Measurements from ENCODE around the gene THSD4.
"Not testable (repeated sequence)": the region's sequence is repeated elsewhere in the genome, so short reads cannot be mapped to it uniquely, and the experiment has no call there.

Gene THSD4

DNA sequence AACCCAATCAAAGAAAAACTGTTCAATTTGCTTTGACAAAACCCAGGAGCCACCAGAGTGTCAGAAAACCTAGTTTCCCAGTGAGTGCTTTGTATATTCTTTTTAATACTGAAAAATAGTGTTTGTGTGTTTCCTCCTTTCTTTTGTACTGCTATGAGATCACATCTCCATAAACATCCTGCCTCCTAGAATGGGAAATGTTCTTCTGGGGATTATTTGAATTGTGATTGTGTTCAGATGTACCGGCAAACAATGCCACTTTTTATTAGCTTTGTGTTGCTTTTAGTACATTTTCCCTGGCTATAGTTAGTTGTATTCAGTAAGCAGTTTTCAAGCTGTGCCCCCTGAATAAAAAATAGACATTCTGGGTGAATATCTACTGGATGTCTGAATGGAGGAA, 547.0 kb downstream of the THSD4 start:
- Histone ChIP-seq H3K27me3 (replicated peaks; ENCODE audit: control insufficient read depth, insufficient read depth, low read length, poor library complexity, severe bottlenecking) (no peaks in the 10 kb centered on the region), H3K9me3 (ENCODE audit: control insufficient read depth, low read length) (no peaks in the 10 kb centered on the region), H3K4me1 (ENCODE audit: control insufficient read depth, insufficient read depth, low read length, poor library complexity, severe bottlenecking) (no peaks in the 10 kb centered on the region), H3K36me3 (ENCODE audit: control insufficient read depth, insufficient read depth, low read length) (no peaks in the 10 kb centered on the region), H3K27ac (ENCODE audit: insufficient read depth, low read length, poor library complexity, severe bottlenecking) (no peak overlapping the region), H3K4me3 (ENCODE audit: insufficient read depth, low read depth, low read length, poor library complexity, severe bottlenecking) (no peak overlapping the region)
- DNase-seq, result no peak

DNA sequence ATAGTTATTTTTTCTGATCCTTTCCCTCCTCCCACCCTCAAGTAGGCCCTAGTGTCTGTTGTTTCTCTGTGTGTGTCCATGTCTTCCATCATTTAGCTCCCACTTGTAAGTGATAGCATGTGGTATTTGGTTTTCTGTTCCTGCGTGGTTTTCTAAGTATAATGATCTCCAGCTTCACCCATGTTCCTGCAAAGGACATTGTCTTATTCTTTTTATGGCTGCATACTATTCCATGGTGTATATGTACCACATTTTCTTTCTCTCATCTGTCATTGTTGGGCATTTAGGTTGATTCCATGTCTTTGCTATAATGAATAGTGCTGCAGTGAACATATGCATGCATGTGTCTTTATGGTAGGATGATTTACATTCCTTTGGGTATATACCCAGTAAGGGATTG, 549.4 kb downstream of the THSD4 start:
- Histone ChIP-seq H3K9me3 (ENCODE audit: control insufficient read depth, low read length) (no peaks in the 10 kb centered on the region), H3K36me3 (ENCODE audit: control insufficient read depth, insufficient read depth, low read length) (no peaks in the 10 kb centered on the region), H3K27me3 (replicated peaks; ENCODE audit: control insufficient read depth, insufficient read depth, low read length, poor library complexity, severe bottlenecking) (no peaks in the 10 kb centered on the region), H3K27ac (ENCODE audit: insufficient read depth, low read length, poor library complexity, severe bottlenecking) (no peak overlapping the region), H3K4me3 (ENCODE audit: insufficient read depth, low read depth, low read length, poor library complexity, severe bottlenecking) (no peak overlapping the region), H3K4me1 (ENCODE audit: control insufficient read depth, insufficient read depth, low read length, poor library complexity, severe bottlenecking) (no peaks in the 10 kb centered on the region)
- no peak for DNase-seq

DNA sequence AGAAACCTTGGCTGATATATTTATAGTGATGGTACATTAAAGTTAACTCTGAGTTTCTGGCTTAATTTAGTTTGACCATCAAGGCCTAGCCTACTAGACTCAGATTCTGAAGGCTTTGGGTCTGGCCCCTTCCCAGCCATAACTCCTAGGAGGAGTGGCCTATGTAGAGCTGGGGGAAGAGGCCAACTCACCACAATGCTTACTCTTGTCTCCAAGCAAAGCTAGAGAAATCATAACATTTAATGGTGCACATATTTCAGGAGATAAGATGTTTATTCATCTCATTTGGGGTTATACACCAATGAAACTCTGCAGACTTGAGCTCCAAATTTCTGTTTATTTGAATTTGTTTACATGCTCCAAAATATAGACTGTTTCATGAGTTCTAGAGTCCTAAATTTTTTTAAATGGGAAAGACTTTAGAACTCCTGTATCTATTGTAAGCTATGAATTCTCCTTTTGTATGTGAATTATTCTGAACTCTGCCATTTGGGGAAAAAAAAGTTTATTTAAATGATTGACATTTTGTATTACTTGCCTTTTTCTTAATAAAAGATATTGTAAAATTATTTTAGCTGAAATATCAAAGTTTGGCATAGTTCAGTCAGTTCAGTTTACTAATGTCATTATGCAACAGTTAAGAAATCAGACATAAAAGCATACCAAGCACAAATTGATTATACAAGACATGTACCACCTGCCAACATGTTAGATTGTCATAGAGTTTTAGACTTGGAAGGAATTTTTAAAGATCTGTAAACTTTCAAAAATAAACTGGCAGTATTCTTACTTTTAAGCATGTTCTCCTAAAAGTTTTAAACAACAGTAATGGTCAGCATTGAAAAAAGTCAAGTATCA, 551.7 kb downstream of the THSD4 start:
- no peak overlapping the region for H3K27ac ChIP-seq (ENCODE audit: insufficient read depth, low read length, poor library complexity, severe bottlenecking)
- H3K36me3 ChIP-seq (ENCODE audit: control insufficient read depth, insufficient read depth, low read length), result no peaks in the 10 kb centered on the region
- DNase-seq, result no peak
- no peaks in the 10 kb centered on the region for H3K4me1 ChIP-seq (ENCODE audit: control insufficient read depth, insufficient read depth, low read length, poor library complexity, severe bottlenecking)
- H3K27me3 ChIP-seq (replicated peaks; ENCODE audit: control insufficient read depth, insufficient read depth, low read length, poor library complexity, severe bottlenecking), result no peaks in the 10 kb centered on the region
- no peak overlapping the region for H3K4me3 ChIP-seq (ENCODE audit: insufficient read depth, low read depth, low read length, poor library complexity, severe bottlenecking)
- no peaks in the 10 kb centered on the region for H3K9me3 ChIP-seq (ENCODE audit: control insufficient read depth, low read length)

DNA sequence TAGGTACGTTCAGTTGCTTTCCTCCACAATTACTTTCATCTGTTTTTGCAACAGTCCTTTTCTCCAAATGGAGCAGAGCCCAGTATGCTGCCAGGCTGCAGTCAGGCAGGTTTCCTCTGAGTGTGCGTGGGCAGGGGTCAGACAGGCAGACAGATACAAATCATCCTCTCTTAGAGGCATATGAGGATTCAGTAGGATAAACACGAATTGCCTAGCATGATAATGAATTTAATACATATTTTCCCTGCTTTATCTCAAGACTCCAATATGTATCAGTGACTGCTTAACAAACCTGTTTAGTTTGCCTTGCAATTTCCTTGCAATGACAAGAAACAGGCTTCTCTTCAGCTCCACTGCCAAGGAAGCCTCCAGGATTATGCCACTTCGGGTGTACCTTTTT, 554.4 kb downstream of the THSD4 start:
- Histone ChIP-seq H3K9me3 (ENCODE audit: control insufficient read depth, low read length) (no peaks in the 10 kb centered on the region), H3K4me3 (ENCODE audit: insufficient read depth, low read depth, low read length, poor library complexity, severe bottlenecking) (no peak overlapping the region), H3K4me1 (ENCODE audit: control insufficient read depth, insufficient read depth, low read length, poor library complexity, severe bottlenecking) (no peaks in the 10 kb centered on the region), H3K27me3 (replicated peaks; ENCODE audit: control insufficient read depth, insufficient read depth, low read length, poor library complexity, severe bottlenecking) (no peaks in the 10 kb centered on the region), H3K27ac (ENCODE audit: insufficient read depth, low read length, poor library complexity, severe bottlenecking) (no peak overlapping the region), H3K36me3 (ENCODE audit: control insufficient read depth, insufficient read depth, low read length) (no peaks in the 10 kb centered on the region)
- DNase-seq, result no peak

DNA sequence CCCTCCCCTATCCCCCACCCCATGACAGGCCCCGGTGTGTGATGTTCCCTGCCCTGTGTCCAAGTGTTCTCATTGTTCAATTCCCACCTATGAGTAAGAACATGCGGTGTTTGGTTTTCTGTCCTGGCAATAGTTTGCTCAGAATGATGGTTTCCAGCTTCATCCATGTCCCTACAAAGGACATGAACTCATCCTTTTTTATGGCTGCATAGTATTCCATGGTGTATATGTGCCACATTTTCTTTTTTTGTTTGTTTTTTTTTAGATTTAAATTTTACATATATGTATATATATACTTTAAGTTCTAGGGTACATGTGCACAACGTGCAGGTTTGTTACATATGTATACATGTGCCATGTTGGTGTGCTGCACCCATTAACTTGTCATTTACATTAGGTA, 555.0 kb downstream of the THSD4 start:
- not testable (repeated sequence) for H3K4me1 ChIP-seq (ENCODE audit: control insufficient read depth, insufficient read depth, low read length, poor library complexity, severe bottlenecking); H3K9me3 ChIP-seq (ENCODE audit: control insufficient read depth, low read length); DNase-seq; H3K27me3 ChIP-seq (replicated peaks; ENCODE audit: control insufficient read depth, insufficient read depth, low read length, poor library complexity, severe bottlenecking); H3K4me3 ChIP-seq (ENCODE audit: insufficient read depth, low read depth, low read length, poor library complexity, severe bottlenecking); H3K27ac ChIP-seq (ENCODE audit: insufficient read depth, low read length, poor library complexity, severe bottlenecking); H3K36me3 ChIP-seq (ENCODE audit: control insufficient read depth, insufficient read depth, low read length)

DNA sequence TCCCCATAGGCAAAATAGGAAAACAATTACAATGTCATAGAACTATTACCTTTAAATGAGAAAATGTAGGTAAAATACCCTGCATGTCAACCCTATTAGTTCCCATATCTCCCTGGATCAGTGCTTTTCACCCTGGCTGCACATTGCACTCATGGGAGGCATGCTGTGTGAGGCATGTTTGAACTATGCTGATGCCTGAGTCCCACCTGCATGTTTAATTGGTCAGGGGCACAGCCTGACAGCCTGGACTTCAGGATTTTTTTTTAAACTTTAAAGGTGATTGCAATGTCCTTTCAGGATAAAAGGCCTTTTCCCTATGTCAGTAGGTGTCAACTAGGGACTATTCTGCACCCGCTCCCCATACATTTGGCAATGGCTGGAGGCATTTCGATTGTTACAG, 559.1 kb downstream of the THSD4 start:
- DNase-seq, result no peak

DNA sequence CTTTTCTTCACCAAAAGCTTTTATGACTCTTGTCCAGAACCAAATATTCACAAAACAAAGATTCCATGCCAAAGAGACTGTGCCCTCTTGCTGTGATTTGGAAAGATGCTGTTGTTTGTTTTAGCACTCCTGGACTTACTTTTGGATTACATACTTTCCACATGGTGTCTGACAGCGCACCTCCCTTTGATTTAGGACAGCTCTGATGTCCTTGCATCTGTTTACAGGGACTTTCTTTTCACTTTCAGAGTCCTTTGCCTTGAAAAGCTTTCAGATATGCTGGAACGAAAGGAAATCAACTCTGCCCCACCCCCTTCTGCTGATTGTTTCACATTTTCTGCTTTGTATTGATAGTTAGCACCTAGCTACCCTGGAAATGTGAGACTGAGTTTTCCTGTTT, 562.1 kb downstream of the THSD4 start:
- no peak overlapping the region for H3K27ac ChIP-seq (ENCODE audit: insufficient read depth, low read length, poor library complexity, severe bottlenecking)

More for the DNA sequence above, 559.1 kb downstream of the THSD4 start:
- H3K27ac ChIP-seq (ENCODE audit: insufficient read depth, low read length, poor library complexity, severe bottlenecking), result no peak overlapping the region
- no peaks in the 10 kb centered on the region for H3K36me3 ChIP-seq (ENCODE audit: control insufficient read depth, insufficient read depth, low read length)
- H3K4me1 ChIP-seq (ENCODE audit: control insufficient read depth, insufficient read depth, low read length, poor library complexity, severe bottlenecking), result no peaks in the 10 kb centered on the region
- no peak overlapping the region for H3K4me3 ChIP-seq (ENCODE audit: insufficient read depth, low read depth, low read length, poor library complexity, severe bottlenecking)
- no peaks in the 10 kb centered on the region for H3K9me3 ChIP-seq (ENCODE audit: control insufficient read depth, low read length)
- no peaks in the 10 kb centered on the region for H3K27me3 ChIP-seq (replicated peaks; ENCODE audit: control insufficient read depth, insufficient read depth, low read length, poor library complexity, severe bottlenecking)

DNA sequence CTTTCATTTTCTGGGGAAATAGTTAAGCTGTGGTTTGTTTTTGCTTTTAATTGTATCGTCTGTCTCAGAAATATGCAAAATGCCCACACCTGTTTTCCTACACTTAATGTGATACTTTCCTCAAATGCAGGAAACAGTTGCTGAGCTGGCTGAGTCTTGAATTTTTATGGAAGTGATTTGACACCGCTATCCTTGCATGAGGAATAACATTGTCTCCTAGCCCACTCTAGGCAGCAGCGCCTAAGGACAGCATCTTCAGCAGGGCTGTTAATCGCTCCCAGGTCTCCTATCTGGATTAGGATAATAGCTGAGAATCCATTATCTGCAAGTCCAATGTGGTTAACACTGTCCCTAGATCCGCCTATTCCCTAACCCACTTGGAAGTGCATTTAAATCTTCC, 562.5 kb downstream of the THSD4 start:
- Histone ChIP-seq H3K9me3 (ENCODE audit: control insufficient read depth, low read length) (no peaks in the 10 kb centered on the region), H3K4me1 (ENCODE audit: control insufficient read depth, insufficient read depth, low read length, poor library complexity, severe bottlenecking) (no peaks in the 10 kb centered on the region), H3K4me3 (ENCODE audit: insufficient read depth, low read depth, low read length, poor library complexity, severe bottlenecking) (no peak overlapping the region), H3K27me3 (replicated peaks; ENCODE audit: control insufficient read depth, insufficient read depth, low read length, poor library complexity, severe bottlenecking) (no peaks in the 10 kb centered on the region), H3K36me3 (ENCODE audit: control insufficient read depth, insufficient read depth, low read length) (no peaks in the 10 kb centered on the region), H3K27ac (ENCODE audit: insufficient read depth, low read length, poor library complexity, severe bottlenecking) (no peak overlapping the region)
- no peak for DNase-seq

More for the DNA sequence above, 562.1 kb downstream of the THSD4 start:
- Histone ChIP-seq H3K4me3 (ENCODE audit: insufficient read depth, low read depth, low read length, poor library complexity, severe bottlenecking) (no peak overlapping the region), H3K4me1 (ENCODE audit: control insufficient read depth, insufficient read depth, low read length, poor library complexity, severe bottlenecking) (no peaks in the 10 kb centered on the region), H3K36me3 (ENCODE audit: control insufficient read depth, insufficient read depth, low read length) (no peaks in the 10 kb centered on the region), H3K9me3 (ENCODE audit: control insufficient read depth, low read length) (no peaks in the 10 kb centered on the region), H3K27me3 (replicated peaks; ENCODE audit: control insufficient read depth, insufficient read depth, low read length, poor library complexity, severe bottlenecking) (no peaks in the 10 kb centered on the region)
- DNase-seq, result no peak

DNA sequence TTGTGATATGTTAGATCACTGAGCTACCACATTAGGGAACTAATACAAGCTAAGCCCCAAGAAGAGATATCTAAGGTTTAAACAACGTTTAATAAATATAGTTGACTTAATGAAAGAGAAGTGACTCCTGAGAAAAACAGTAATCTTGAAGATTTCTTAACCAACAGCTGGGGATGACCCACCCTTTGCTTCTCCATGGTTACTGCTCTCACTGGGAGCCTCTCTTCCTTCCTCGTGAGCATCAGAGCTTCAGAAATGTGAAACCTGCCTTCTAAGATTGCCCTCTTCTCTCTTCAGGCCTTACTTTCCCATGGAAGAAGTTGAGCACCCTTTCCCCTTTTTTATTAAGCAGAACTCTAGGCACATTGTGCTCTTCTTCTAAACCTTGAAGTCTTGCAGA, 562.9 kb downstream of the THSD4 start:
- no peak for DNase-seq
- H3K27ac ChIP-seq (ENCODE audit: insufficient read depth, low read length, poor library complexity, severe bottlenecking), result no peak overlapping the region
- no peaks in the 10 kb centered on the region for H3K27me3 ChIP-seq (replicated peaks; ENCODE audit: control insufficient read depth, insufficient read depth, low read length, poor library complexity, severe bottlenecking)
- no peak overlapping the region for H3K4me3 ChIP-seq (ENCODE audit: insufficient read depth, low read depth, low read length, poor library complexity, severe bottlenecking)
- no peaks in the 10 kb centered on the region for H3K9me3 ChIP-seq (ENCODE audit: control insufficient read depth, low read length)
- no peaks in the 10 kb centered on the region for H3K36me3 ChIP-seq (ENCODE audit: control insufficient read depth, insufficient read depth, low read length)
- H3K4me1 ChIP-seq (ENCODE audit: control insufficient read depth, insufficient read depth, low read length, poor library complexity, severe bottlenecking), result no peaks in the 10 kb centered on the region

DNA sequence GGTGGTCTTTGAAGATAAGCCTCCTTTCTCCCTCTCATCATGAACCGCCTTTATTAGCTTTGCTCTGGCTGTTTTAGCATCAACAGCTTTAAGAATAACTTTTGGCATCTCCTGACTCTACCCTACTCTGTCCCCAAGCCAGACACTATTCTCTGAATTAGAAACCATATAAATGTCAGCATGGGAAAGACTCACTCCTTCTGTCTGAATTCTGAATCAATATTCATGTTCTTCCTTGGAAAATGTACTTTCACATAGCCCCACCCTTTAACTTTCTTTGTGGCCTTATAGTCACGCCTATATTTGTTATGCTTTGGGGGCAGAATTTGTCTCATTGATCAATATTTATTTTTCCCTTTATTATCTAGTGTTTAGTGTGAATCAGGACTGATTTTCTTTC, 563.3 kb downstream of the THSD4 start:
- Histone ChIP-seq H3K27ac (ENCODE audit: insufficient read depth, low read length, poor library complexity, severe bottlenecking) (no peak overlapping the region), H3K27me3 (replicated peaks; ENCODE audit: control insufficient read depth, insufficient read depth, low read length, poor library complexity, severe bottlenecking) (no peaks in the 10 kb centered on the region), H3K4me1 (ENCODE audit: control insufficient read depth, insufficient read depth, low read length, poor library complexity, severe bottlenecking) (no peaks in the 10 kb centered on the region), H3K4me3 (ENCODE audit: insufficient read depth, low read depth, low read length, poor library complexity, severe bottlenecking) (no peak overlapping the region), H3K36me3 (ENCODE audit: control insufficient read depth, insufficient read depth, low read length) (no peaks in the 10 kb centered on the region), H3K9me3 (ENCODE audit: control insufficient read depth, low read length) (no peaks in the 10 kb centered on the region)
- DNase-seq, result no peak

All from effector memory CD4-positive, alpha-beta T cell (primary cell).